HepG2 (cell line): ENCODE measurements around the gene INO80E.

Experiments
- BRCA1 ChIP-seq: sonication (generic); formaldehyde crosslinking; IDR thresholded peaks from 2 replicates; pipeline ENCODE4 v1.4.0; 2020; ENCODE audit warnings: missing genetic modification reagents
- NR2C2 ChIP-seq: sonication (generic); formaldehyde crosslinking; IDR thresholded peaks from 2 replicates; pipeline ENCODE4 v1.4.0; 2020; ENCODE audit warnings: missing genetic modification reagents, mild to moderate bottlenecking, moderate library complexity, borderline replicate concordance
- ZBTB7A ChIP-seq: sonication (generic); formaldehyde crosslinking; IDR thresholded peaks from 2 replicates; pipeline ENCODE4 v1.8.0; 2022; ENCODE audit warnings: mild to moderate bottlenecking, missing genetic modification reagents
- TF ChIP-seq, protein P1 (sequence below): sonication (generic); formaldehyde crosslinking; IDR thresholded peaks from 2 replicates; pipeline ENCODE4 v1.4.0; 2020; ENCODE audit warnings: missing genetic modification reagents

DNA sequence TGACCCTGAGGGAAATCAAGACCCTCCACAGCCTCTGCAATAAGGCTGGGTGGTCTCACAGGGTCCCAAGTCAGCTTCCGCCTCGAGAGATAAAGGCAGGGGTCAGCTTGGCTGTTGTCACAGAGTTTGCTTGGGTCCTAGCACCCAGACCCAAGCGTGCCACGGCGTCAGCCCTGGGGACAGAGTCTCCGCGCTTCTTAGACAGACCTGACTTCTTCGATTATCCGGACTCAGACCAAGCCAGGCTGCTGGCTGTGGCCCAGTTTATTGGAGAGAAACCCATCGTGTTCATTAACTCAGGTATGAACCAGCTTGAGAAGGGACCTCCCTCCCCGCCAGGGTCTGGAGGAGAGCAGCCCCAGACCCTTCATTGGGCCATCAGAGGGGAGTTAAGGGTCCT, 27.5 kb downstream of the INO80E start:
- TF ChIP-seq ZBTB7A (CRISPR knock-in tag), result no peak
- TF ChIP-seq BRCA1 (CRISPR knock-in tag), result no peak
- no peak for TF ChIP-seq NR2C2 (CRISPR knock-in tag)
- TF ChIP-seq, protein P1, sequence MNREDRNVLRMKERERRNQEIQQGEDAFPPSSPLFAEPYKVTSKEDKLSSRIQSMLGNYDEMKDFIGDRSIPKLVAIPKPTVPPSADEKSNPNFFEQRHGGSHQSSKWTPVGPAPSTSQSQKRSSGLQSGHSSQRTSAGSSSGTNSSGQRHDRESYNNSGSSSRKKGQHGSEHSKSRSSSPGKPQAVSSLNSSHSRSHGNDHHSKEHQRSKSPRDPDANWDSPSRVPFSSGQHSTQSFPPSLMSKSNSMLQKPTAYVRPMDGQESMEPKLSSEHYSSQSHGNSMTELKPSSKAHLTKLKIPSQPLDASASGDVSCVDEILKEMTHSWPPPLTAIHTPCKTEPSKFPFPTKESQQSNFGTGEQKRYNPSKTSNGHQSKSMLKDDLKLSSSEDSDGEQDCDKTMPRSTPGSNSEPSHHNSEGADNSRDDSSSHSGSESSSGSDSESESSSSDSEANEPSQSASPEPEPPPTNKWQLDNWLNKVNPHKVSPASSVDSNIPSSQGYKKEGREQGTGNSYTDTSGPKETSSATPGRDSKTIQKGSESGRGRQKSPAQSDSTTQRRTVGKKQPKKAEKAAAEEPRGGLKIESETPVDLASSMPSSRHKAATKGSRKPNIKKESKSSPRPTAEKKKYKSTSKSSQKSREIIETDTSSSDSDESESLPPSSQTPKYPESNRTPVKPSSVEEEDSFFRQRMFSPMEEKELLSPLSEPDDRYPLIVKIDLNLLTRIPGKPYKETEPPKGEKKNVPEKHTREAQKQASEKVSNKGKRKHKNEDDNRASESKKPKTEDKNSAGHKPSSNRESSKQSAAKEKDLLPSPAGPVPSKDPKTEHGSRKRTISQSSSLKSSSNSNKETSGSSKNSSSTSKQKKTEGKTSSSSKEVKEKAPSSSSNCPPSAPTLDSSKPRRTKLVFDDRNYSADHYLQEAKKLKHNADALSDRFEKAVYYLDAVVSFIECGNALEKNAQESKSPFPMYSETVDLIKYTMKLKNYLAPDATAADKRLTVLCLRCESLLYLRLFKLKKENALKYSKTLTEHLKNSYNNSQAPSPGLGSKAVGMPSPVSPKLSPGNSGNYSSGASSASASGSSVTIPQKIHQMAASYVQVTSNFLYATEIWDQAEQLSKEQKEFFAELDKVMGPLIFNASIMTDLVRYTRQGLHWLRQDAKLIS (CRISPR knock-in tag), result no peak
